ENCODE measurements around the gene FAM13B.

Gene FAM13B

DNA sequence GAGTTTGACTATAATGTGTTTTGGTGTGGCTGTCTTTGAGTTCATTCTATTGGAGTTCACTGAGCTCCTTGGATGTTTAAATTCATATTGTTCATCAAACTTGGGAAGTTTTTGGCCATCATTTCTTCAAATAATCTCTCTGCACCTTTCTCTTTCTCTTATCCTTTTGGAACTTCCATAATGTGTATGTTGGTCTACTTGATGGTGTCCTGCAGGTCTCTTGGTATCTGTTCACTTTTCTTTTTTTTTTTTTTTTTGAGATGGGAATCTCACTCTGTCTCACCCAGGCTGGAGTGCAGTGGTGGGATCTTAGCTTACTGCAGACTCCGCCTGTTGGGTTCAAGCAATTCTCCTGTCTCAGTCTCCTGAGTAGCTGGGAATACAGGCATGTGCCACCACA, 116.0 kb downstream of the FAM13B start:
- no peak overlapping the region for H3K4me3 ChIP-seq (ENCODE audit: low read depth, low read length)
- DNase-seq (ENCODE audit: low read depth, low spot score): no peak
- TF ChIP-seq, protein P1, sequence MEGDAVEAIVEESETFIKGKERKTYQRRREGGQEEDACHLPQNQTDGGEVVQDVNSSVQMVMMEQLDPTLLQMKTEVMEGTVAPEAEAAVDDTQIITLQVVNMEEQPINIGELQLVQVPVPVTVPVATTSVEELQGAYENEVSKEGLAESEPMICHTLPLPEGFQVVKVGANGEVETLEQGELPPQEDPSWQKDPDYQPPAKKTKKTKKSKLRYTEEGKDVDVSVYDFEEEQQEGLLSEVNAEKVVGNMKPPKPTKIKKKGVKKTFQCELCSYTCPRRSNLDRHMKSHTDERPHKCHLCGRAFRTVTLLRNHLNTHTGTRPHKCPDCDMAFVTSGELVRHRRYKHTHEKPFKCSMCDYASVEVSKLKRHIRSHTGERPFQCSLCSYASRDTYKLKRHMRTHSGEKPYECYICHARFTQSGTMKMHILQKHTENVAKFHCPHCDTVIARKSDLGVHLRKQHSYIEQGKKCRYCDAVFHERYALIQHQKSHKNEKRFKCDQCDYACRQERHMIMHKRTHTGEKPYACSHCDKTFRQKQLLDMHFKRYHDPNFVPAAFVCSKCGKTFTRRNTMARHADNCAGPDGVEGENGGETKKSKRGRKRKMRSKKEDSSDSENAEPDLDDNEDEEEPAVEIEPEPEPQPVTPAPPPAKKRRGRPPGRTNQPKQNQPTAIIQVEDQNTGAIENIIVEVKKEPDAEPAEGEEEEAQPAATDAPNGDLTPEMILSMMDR (IDR thresholded peaks at IDR 0.05; ENCODE audit: insufficient read depth, low read length, missing control alignments): no peak
- POLR2A ChIA-PET: interaction anchor here (0.8 kb wide), 1 partner anchor 16 kb away, joined by 4 read pairs; no protein-coding TSS in a partner anchor
- CTCF ChIA-PET: no interaction called here

- no peak overlapping the region for H3K4me3 ChIP-seq (ENCODE audit: low read depth, low read length)
- POLR2A ChIA-PET: no interaction called here
- DNase-seq (ENCODE audit: low read depth, low spot score): no peak
- TF ChIP-seq, protein P1 (IDR thresholded peaks at IDR 0.05; ENCODE audit: insufficient read depth, low read length, missing control alignments): no peak
- CTCF ChIA-PET: no interaction called here
Observed at GRCh38 chr5:137914758-137915157, 118.1 kb downstream of the FAM13B start.

DNA sequence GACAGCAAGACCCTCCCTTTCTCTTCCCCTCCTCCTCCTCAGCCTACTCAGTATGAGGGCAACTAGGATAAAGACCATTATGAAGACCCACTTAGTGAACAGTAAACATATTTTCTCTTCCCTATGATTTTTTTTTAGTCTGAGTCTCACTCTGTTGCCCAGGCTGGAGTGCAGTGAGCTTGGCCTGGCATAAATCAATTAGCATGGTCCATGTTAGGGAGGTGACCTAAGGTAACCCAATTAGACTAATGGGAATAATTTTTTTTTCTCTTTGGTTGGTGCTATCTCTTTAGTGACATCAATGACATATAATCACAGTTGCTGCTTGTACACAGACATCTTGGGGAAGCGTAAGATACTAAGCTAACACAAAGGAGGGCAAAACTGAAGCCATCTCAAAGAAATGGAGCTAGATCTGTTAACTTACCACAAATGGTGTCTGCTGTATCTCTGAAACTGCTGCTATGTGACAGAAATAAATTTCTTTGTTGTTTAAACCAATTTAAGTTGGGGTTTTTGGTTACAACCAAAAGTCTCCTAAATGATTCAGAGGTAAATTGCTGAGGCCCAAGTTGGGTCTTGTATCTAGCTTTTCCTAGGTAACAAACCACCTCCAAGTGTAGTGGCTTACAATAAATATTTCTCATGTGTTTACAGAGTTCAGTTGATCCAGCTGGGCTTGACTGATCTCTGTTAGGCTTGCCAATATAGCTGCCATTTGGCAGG, 130.3 kb downstream of the FAM13B start:
- CTCF ChIA-PET: interaction anchor here (1.0 kb wide), 1 partner anchor 88 kb away, joined by 3 read pairs; no protein-coding TSS in a partner anchor
- H3K4me3 ChIP-seq (ENCODE audit: low read depth, low read length): no peak overlapping the region
- DNase-seq (ENCODE audit: low read depth, low spot score): no peak
- TF ChIP-seq, protein P1 (IDR thresholded peaks at IDR 0.05; ENCODE audit: insufficient read depth, low read length, missing control alignments): no peak
- POLR2A ChIA-PET: no interaction called here

DNA sequence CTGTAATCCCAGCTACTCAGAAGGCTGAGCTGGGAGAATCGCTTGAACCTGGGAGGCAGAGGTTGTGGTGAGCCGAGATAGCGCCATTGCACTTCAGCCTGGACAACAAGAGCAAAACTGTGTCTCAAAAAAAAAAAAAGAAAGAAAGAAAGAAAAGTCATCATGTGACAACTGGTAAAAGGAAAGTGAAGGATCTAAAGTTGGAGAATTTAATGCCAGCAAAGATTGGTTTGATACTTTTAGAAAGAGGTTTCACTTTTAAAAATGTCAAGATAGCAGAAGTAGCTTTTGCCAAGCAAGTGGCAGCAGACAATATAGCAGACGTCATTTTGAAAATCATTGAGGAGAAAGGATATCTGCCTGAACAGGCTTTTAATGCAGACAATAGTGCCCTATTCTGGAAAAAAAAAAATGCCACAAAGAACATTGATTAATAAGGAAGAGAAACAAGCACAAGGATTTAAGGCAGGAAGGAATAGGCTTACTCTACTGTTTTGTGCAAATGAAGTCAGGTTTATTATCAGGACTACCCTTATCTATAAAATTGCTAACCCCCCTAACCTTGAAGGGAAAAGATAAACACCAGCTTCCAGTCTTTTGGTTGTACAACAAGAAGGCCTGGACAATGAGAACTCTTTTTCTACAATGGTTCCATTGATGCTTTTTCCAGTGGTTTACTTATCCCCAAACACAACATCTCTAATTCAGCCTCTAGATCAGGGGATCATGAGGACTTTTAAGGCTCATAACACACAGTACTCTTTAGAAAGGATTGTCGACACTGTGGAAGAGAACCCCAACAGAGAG, 131.7 kb downstream of the FAM13B start:
- H3K4me3 ChIP-seq (ENCODE audit: low read depth, low read length): no peak overlapping the region
- CTCF ChIA-PET: interaction anchor here (1.0 kb wide), 1 partner anchor 89 kb away, joined by 3 read pairs; no protein-coding TSS in a partner anchor
- POLR2A ChIA-PET: no interaction called here
- no peak for DNase-seq (ENCODE audit: low read depth, low spot score)
- TF ChIP-seq, protein P1 (IDR thresholded peaks at IDR 0.05; ENCODE audit: insufficient read depth, low read length, missing control alignments): no peak

DNA sequence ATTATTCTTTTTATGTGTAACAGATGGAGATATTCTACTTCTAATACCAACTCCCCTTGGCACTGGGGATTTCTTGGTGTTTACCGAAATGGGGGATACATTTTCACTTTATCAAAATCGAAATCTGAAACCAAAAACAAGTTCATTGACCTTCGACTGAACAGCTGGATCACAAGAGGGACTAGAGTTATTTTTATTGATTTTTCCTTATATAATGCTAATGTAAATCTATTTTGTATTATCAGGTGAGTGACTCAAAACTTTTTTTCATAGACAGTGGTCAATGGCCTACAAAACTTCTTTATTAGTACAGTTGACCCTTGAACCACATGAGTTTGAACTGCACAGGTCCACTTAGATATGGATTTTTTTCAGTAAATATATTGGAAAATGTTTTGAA, 133.4 kb downstream of the FAM13B start:
- CTCF ChIA-PET: interaction anchor here (1.8 kb wide), 1 partner anchor 121 kb away, joined by 5 read pairs; no protein-coding TSS in a partner anchor
- POLR2A ChIA-PET: no interaction called here
- no peak for DNase-seq (ENCODE audit: low read depth, low spot score)
- TF ChIP-seq, protein P1 (IDR thresholded peaks at IDR 0.05; ENCODE audit: insufficient read depth, low read length, missing control alignments): no peak
- no peak overlapping the region for H3K4me3 ChIP-seq (ENCODE audit: low read depth, low read length)

GRCh38 chr5:137896560-137896959, 136.3 kb downstream of the FAM13B start:
- ChIA-PET CTCF (no interaction called here), POLR2A (no interaction called here)
- TF ChIP-seq, protein P1 (IDR thresholded peaks at IDR 0.05; ENCODE audit: insufficient read depth, low read length, missing control alignments): no peak
- no peak for DNase-seq (ENCODE audit: low read depth, low spot score)
- H3K4me3 ChIP-seq (ENCODE audit: low read depth, low read length): no peak overlapping the region
